ENCODE data around the gene MUC5B. TPM values are rescaled to one million over a fixed set of nuclear protein-coding genes. Genes with fewer than 3 reads are reported as not detected.
"Not testable (repeated sequence)": the region's sequence is repeated elsewhere in the genome, so short reads cannot be mapped to it uniquely, and the experiment has no call there.

Gene MUC5B
- polyA plus RNA-seq, 1 donor = 1.9 TPM

- not testable (repeated sequence) for DNase-seq; H3K27ac ChIP-seq (ENCODE audit: low read length); H3K4me3 ChIP-seq (ENCODE audit: low read length); H3K27me3 ChIP-seq (ENCODE audit: control insufficient read depth, insufficient read depth, low read length); H3K4me1 ChIP-seq (ENCODE audit: control insufficient read depth, insufficient read depth, low read length); H3K36me3 ChIP-seq (ENCODE audit: control insufficient read depth, insufficient read depth, low read length)
- WGBS (ENCODE audit: insufficient coverage, low lambda C conversion rate) = no CpG with 5 or more reads among the region's 18 CpGs
- H3K9me3 ChIP-seq (ENCODE audit: control insufficient read depth, low read depth, low read length) = peaks cover 40% of the 10 kb centered on the region
Measured at GRCh38 chr11:1243521-1243920, 20.7 kb downstream of the MUC5B start.

GRCh38 chr11:1244557-1244956 lies 21.7 kb downstream of the MUC5B start:
- peaks cover 39% of the 10 kb centered on the region for H3K9me3 ChIP-seq (ENCODE audit: control insufficient read depth, low read depth, low read length)
- no CpG with 5 or more reads among the region's 9 CpGs for WGBS (ENCODE audit: insufficient coverage, low lambda C conversion rate)

GRCh38 chr11:1245717-1246116 lies 22.9 kb downstream of the MUC5B start:
- not testable (repeated sequence) for H3K27ac ChIP-seq (ENCODE audit: low read length); H3K4me3 ChIP-seq (ENCODE audit: low read length); DNase-seq; H3K36me3 ChIP-seq (ENCODE audit: control insufficient read depth, insufficient read depth, low read length); H3K4me1 ChIP-seq (ENCODE audit: control insufficient read depth, insufficient read depth, low read length); H3K27me3 ChIP-seq (ENCODE audit: control insufficient read depth, insufficient read depth, low read length)
- H3K9me3 ChIP-seq (ENCODE audit: control insufficient read depth, low read depth, low read length) = peaks cover 34% of the 10 kb centered on the region
- WGBS (ENCODE audit: insufficient coverage, low lambda C conversion rate) = no CpG with 5 or more reads among the region's 14 CpGs

More at GRCh38 chr11:1244557-1244956, 21.7 kb downstream of the MUC5B start:
- H3K4me3 ChIP-seq (ENCODE audit: low read length); H3K27ac ChIP-seq (ENCODE audit: low read length); H3K36me3 ChIP-seq (ENCODE audit: control insufficient read depth, insufficient read depth, low read length); DNase-seq; H3K27me3 ChIP-seq (ENCODE audit: control insufficient read depth, insufficient read depth, low read length); H3K4me1 ChIP-seq (ENCODE audit: control insufficient read depth, insufficient read depth, low read length): not testable (repeated sequence)

GRCh38 chr11:1246301-1246700 lies 23.4 kb downstream of the MUC5B start:
- H3K9me3 ChIP-seq (ENCODE audit: control insufficient read depth, low read depth, low read length) = peaks cover 32% of the 10 kb centered on the region
- H3K36me3 ChIP-seq (ENCODE audit: control insufficient read depth, insufficient read depth, low read length); DNase-seq; H3K4me3 ChIP-seq (ENCODE audit: low read length); H3K27me3 ChIP-seq (ENCODE audit: control insufficient read depth, insufficient read depth, low read length); H3K27ac ChIP-seq (ENCODE audit: low read length); H3K4me1 ChIP-seq (ENCODE audit: control insufficient read depth, insufficient read depth, low read length): not testable (repeated sequence)
- no CpG with 5 or more reads among the region's 14 CpGs for whole genome bisulfite sequencing (ENCODE audit: insufficient coverage, low lambda C conversion rate)

- WGBS (ENCODE audit: insufficient coverage, low lambda C conversion rate) = no CpG with 5 or more reads among the region's 14 CpGs
- not testable (repeated sequence) for H3K4me3 ChIP-seq (ENCODE audit: low read length); H3K36me3 ChIP-seq (ENCODE audit: control insufficient read depth, insufficient read depth, low read length); H3K4me1 ChIP-seq (ENCODE audit: control insufficient read depth, insufficient read depth, low read length); H3K27me3 ChIP-seq (ENCODE audit: control insufficient read depth, insufficient read depth, low read length); H3K27ac ChIP-seq (ENCODE audit: low read length); DNase-seq
- peaks cover 31% of the 10 kb centered on the region for H3K9me3 ChIP-seq (ENCODE audit: control insufficient read depth, low read depth, low read length)
Measured at GRCh38 chr11:1247026-1247425, 24.2 kb downstream of the MUC5B start.

- H3K27ac ChIP-seq (ENCODE audit: low read length); H3K36me3 ChIP-seq (ENCODE audit: control insufficient read depth, insufficient read depth, low read length); H3K4me1 ChIP-seq (ENCODE audit: control insufficient read depth, insufficient read depth, low read length); H3K4me3 ChIP-seq (ENCODE audit: low read length); DNase-seq; H3K27me3 ChIP-seq (ENCODE audit: control insufficient read depth, insufficient read depth, low read length): not testable (repeated sequence)
- peaks cover 20% of the 10 kb centered on the region for H3K9me3 ChIP-seq (ENCODE audit: control insufficient read depth, low read depth, low read length)
- no CpG with 5 or more reads among the region's 18 CpGs for WGBS (ENCODE audit: insufficient coverage, low lambda C conversion rate)
Measured at GRCh38 chr11:1248951-1249350, 26.1 kb downstream of the MUC5B start.

- no CpG with 5 or more reads among the region's 12 CpGs for WGBS (ENCODE audit: insufficient coverage, low lambda C conversion rate)
Measured at GRCh38 chr11:1250411-1250810, 27.5 kb downstream of the MUC5B start.

GRCh38 chr11:1251236-1251770 lies 28.4 kb downstream of the MUC5B start:
- DNase-seq = no peak
- Histone ChIP-seq H3K4me1 (ENCODE audit: control insufficient read depth, insufficient read depth, low read length) (no peaks in the 10 kb centered on the region), H3K27ac (ENCODE audit: low read length) (no peak overlapping the region), H3K4me3 (ENCODE audit: low read length) (no peak overlapping the region), H3K36me3 (ENCODE audit: control insufficient read depth, insufficient read depth, low read length) (no peaks in the 10 kb centered on the region), H3K9me3 (ENCODE audit: control insufficient read depth, low read depth, low read length) (peaks cover 18% of the 10 kb centered on the region), H3K27me3 (ENCODE audit: control insufficient read depth, insufficient read depth, low read length) (no peaks in the 10 kb centered on the region)
- WGBS (ENCODE audit: insufficient coverage, low lambda C conversion rate) = no CpG with 5 or more reads among the region's 16 CpGs

More at GRCh38 chr11:1250411-1250810, 27.5 kb downstream of the MUC5B start:
- not testable (repeated sequence) for H3K27ac ChIP-seq (ENCODE audit: low read length); H3K4me3 ChIP-seq (ENCODE audit: low read length); H3K36me3 ChIP-seq (ENCODE audit: control insufficient read depth, insufficient read depth, low read length); H3K4me1 ChIP-seq (ENCODE audit: control insufficient read depth, insufficient read depth, low read length); DNase-seq; H3K27me3 ChIP-seq (ENCODE audit: control insufficient read depth, insufficient read depth, low read length)
- H3K9me3 ChIP-seq (ENCODE audit: control insufficient read depth, low read depth, low read length) = peaks cover 20% of the 10 kb centered on the region

- DNase-seq = no peak
- Histone ChIP-seq H3K27me3 (ENCODE audit: control insufficient read depth, insufficient read depth, low read length) (no peaks in the 10 kb centered on the region), H3K36me3 (ENCODE audit: control insufficient read depth, insufficient read depth, low read length) (no peaks in the 10 kb centered on the region), H3K9me3 (ENCODE audit: control insufficient read depth, low read depth, low read length) (peaks cover 18% of the 10 kb centered on the region), H3K4me1 (ENCODE audit: control insufficient read depth, insufficient read depth, low read length) (no peaks in the 10 kb centered on the region), H3K4me3 (ENCODE audit: low read length) (no peak overlapping the region), H3K27ac (ENCODE audit: low read length) (no peak overlapping the region)
- WGBS (ENCODE audit: insufficient coverage, low lambda C conversion rate) = no CpG with 5 or more reads among the region's 38 CpGs
Measured at GRCh38 chr11:1252371-1253102, 29.7 kb downstream of the MUC5B start.

GRCh38 chr11:1253103-1253485 lies 30.2 kb downstream of the MUC5B start:
- Histone ChIP-seq H3K9me3 (ENCODE audit: control insufficient read depth, low read depth, low read length) (peaks cover 18% of the 10 kb centered on the region), H3K27me3 (ENCODE audit: control insufficient read depth, insufficient read depth, low read length) (no peaks in the 10 kb centered on the region), H3K36me3 (ENCODE audit: control insufficient read depth, insufficient read depth, low read length) (no peaks in the 10 kb centered on the region), H3K4me1 (ENCODE audit: control insufficient read depth, insufficient read depth, low read length) (no peaks in the 10 kb centered on the region), H3K4me3 (ENCODE audit: low read length) (no peak overlapping the region), H3K27ac (ENCODE audit: low read length) (no peak overlapping the region)
- WGBS (ENCODE audit: insufficient coverage, low lambda C conversion rate) = no CpG with 5 or more reads among the region's 9 CpGs
- no peak for DNase-seq

Data from large intestine (tissue), 3 donors.